ENCODE results near the gene DUSP22.

The DUSP22 gene

GRCh38 chr6:304833-305370 lies 12.6 kb downstream of the DUSP22 start:
- H3K36me3 ChIP-seq (replicated peaks; ENCODE audit: insufficient read depth, low read length), result peaks cover 10% of the 10 kb centered on the region; the same call in 1 of the 2 replicates
- H3K79me2 ChIP-seq (ENCODE audit: low read length), result peaks cover 87% of the 10 kb centered on the region
- peaks cover 60% of the 10 kb centered on the region for H3K4me1 ChIP-seq (ENCODE audit: low read length)
- no peak for DNase-seq
- peak overlapping the region; percentile 67 for H3K4me2 ChIP-seq (ENCODE audit: low read depth, low read length)
- H3K9me3 ChIP-seq (replicated peaks; ENCODE audit: insufficient read depth, low read length), result no peaks in the 10 kb centered on the region
- no peak for TF ChIP-seq CTCF (IDR thresholded peaks at IDR 0.05; ENCODE audit: low read length)
- H2AFZ ChIP-seq (ENCODE audit: low read length), result peak overlapping the region; percentile 4; the same call in 1 of the 2 replicates
- H3K27ac ChIP-seq (ENCODE audit: low read length), result peak overlapping the region; percentile 90
- H3K4me3 ChIP-seq (ENCODE audit: low read length), result peak overlapping the region; percentile 10; the same call in 1 of the 2 replicates
- H3K9me2 ChIP-seq (replicated peaks; ENCODE audit: insufficient read depth, low read length), result no peaks in the 10 kb centered on the region
- H3F3A ChIP-seq (ENCODE audit: insufficient read depth, low read length), result peaks cover 41% of the 10 kb centered on the region
- no peaks in the 10 kb centered on the region for H4K20me1 ChIP-seq (ENCODE audit: insufficient read depth, low read length)
- peak overlapping the region; percentile 69 for H3K9ac ChIP-seq (ENCODE audit: low read length)
- no peaks in the 10 kb centered on the region for H3K27me3 ChIP-seq (replicated peaks; ENCODE audit: insufficient read depth, low read length)

GRCh38 chr6:305371-306206 lies 13.3 kb downstream of the DUSP22 start:
- no peaks in the 10 kb centered on the region for H3K27me3 ChIP-seq (replicated peaks; ENCODE audit: insufficient read depth, low read length)
- H3K4me3 ChIP-seq (ENCODE audit: low read length), result peak overlapping the region; percentile 11
- peaks cover 60% of the 10 kb centered on the region for H3K4me1 ChIP-seq (ENCODE audit: low read length)
- H3K36me3 ChIP-seq (replicated peaks; ENCODE audit: insufficient read depth, low read length), result peaks cover 10% of the 10 kb centered on the region; the same call in 1 of the 2 replicates
- H3K79me2 ChIP-seq (ENCODE audit: low read length), result peaks cover 87% of the 10 kb centered on the region
- H2AFZ ChIP-seq (ENCODE audit: low read length), result no peak overlapping the region
- H3K27ac ChIP-seq (ENCODE audit: low read length), result peak overlapping the region; percentile 90
- DNase-seq, result peak; percentile 97
- H3K9me2 ChIP-seq (replicated peaks; ENCODE audit: insufficient read depth, low read length), result no peaks in the 10 kb centered on the region
- no peak for TF ChIP-seq CTCF (IDR thresholded peaks at IDR 0.05; ENCODE audit: low read length)
- TF ChIP-seq EZH2phosphoT487 (IDR thresholded peaks at IDR 0.05; ENCODE audit: low read length), result no peak
- TF ChIP-seq EZH2 (optimal IDR thresholded peaks at IDR 0.05; ENCODE audit: low read depth, low read length), result no peak
- peaks cover 41% of the 10 kb centered on the region for H3F3A ChIP-seq (ENCODE audit: insufficient read depth, low read length)
- no peaks in the 10 kb centered on the region for H4K20me1 ChIP-seq (ENCODE audit: insufficient read depth, low read length)
- H3K4me2 ChIP-seq (ENCODE audit: low read depth, low read length), result peak overlapping the region; percentile 67
- peak overlapping the region; percentile 69 for H3K9ac ChIP-seq (ENCODE audit: low read length)
- H3K9me3 ChIP-seq (replicated peaks; ENCODE audit: insufficient read depth, low read length), result no peaks in the 10 kb centered on the region

- no peaks in the 10 kb centered on the region for H3K27me3 ChIP-seq (replicated peaks; ENCODE audit: insufficient read depth, low read length)
- no peak overlapping the region for H2AFZ ChIP-seq (ENCODE audit: low read length)
- peaks cover 11% of the 10 kb centered on the region; the same call in 1 of the 2 replicates for H3K36me3 ChIP-seq (replicated peaks; ENCODE audit: insufficient read depth, low read length)
- peak overlapping the region; percentile 67 for H3K4me2 ChIP-seq (ENCODE audit: low read depth, low read length)
- DNase-seq, result no peak
- peak overlapping the region; percentile 2; the same call in 1 of the 2 replicates for H3K4me3 ChIP-seq (ENCODE audit: low read length)
- no peaks in the 10 kb centered on the region for H4K20me1 ChIP-seq (ENCODE audit: insufficient read depth, low read length)
- H3K27ac ChIP-seq (ENCODE audit: low read length), result peak overlapping the region; percentile 90
- H3K79me2 ChIP-seq (ENCODE audit: low read length), result peaks cover 85% of the 10 kb centered on the region
- H3K9ac ChIP-seq (ENCODE audit: low read length), result peak overlapping the region; percentile 69
- TF ChIP-seq EZH2 (optimal IDR thresholded peaks at IDR 0.05; ENCODE audit: low read depth, low read length) (no peak), EZH2phosphoT487 (IDR thresholded peaks at IDR 0.05; ENCODE audit: low read length) (no peak), CTCF (IDR thresholded peaks at IDR 0.05; ENCODE audit: low read length) (no peak)
- peaks cover 64% of the 10 kb centered on the region for H3K4me1 ChIP-seq (ENCODE audit: low read length)
- H3K9me2 ChIP-seq (replicated peaks; ENCODE audit: insufficient read depth, low read length), result no peaks in the 10 kb centered on the region
- peaks cover 41% of the 10 kb centered on the region for H3F3A ChIP-seq (ENCODE audit: insufficient read depth, low read length)
- H3K9me3 ChIP-seq (replicated peaks; ENCODE audit: insufficient read depth, low read length), result no peaks in the 10 kb centered on the region
These were observed 14.4 kb downstream of the DUSP22 start for GRCh38 chr6:306641-307061.
